Subcutaneous adipose tissue (tissue), 4 donors: ENCODE data around the gene SP6. TPM values are rescaled to one million over a fixed set of nuclear protein-coding genes. Genes with fewer than 3 reads are reported as not detected.

Experiments
- CTCF ChIP-seq: fragments of 450-650 bp; IDR thresholded peaks from one replicate; pipeline ENCODE4 v1.5.1; 2016; ENCODE audit warnings: low read depth, mild to moderate bottlenecking, control low read depth, antibody characterized with exemption, moderate library complexity
- total RNA-seq, 4 donors: library from RNA; depleted of rRNA; stranded (reverse); fragments of >200 nt; gene quantifications; one replicate each; pipeline ENCODE4 v1.1.0, GENCODE V29; 2016

SP6 gene
- total RNA-seq, 4 donors from 2014 or later, result 0.16 to 1.3 (median 0.17) TPM; not detected in 1

GRCh38 chr17:47895347-47895855 lies 44.4 kb upstream of the SP6 start:
- TF ChIP-seq CTCF, result no peak

- no peak for TF ChIP-seq CTCF
Measured at GRCh38 chr17:47894498-47895346, 43.8 kb upstream of the SP6 start.

- no peak for TF ChIP-seq CTCF
Measured at GRCh38 chr17:47891545-47892088, 40.7 kb upstream of the SP6 start.

GRCh38 chr17:47889734-47890529 lies 39.0 kb upstream of the SP6 start:
- no peak for TF ChIP-seq CTCF

- no peak for TF ChIP-seq CTCF
Measured at GRCh38 chr17:47888293-47888692, 37.3 kb upstream of the SP6 start.

- no peak for TF ChIP-seq CTCF
Measured at GRCh38 chr17:47884905-47885730, 34.2 kb upstream of the SP6 start.
